Neural cell (in vitro differentiated cells): ENCODE data around the gene SLMAP.

ENCODE experiments used
- POLR2AphosphoS5 ChIP-seq: IDR thresholded peaks from 2 replicates; pipeline ENCODE4 v1.6.1; 2012
- REST ChIP-seq: IDR thresholded peaks from 2 replicates; pipeline ENCODE4 v1.6.1; 2012; ENCODE audit warnings: borderline replicate concordance
- TF ChIP-seq, protein P1 (sequence below): fragments of 450-650 bp; IDR thresholded peaks from 2 replicates; pipeline ENCODE4 v1.5.1; 2014; ENCODE audit warnings: antibody characterized with exemption, mild to moderate bottlenecking, moderate library complexity; ENCODE audit not compliant: poor library complexity, severe bottlenecking

GRCh38 chr3:57827757-57828156 is 71.6 kb downstream of the SLMAP start:
- TF ChIP-seq REST (no peak), POLR2AphosphoS5 (no peak)
- TF ChIP-seq, protein P1, sequence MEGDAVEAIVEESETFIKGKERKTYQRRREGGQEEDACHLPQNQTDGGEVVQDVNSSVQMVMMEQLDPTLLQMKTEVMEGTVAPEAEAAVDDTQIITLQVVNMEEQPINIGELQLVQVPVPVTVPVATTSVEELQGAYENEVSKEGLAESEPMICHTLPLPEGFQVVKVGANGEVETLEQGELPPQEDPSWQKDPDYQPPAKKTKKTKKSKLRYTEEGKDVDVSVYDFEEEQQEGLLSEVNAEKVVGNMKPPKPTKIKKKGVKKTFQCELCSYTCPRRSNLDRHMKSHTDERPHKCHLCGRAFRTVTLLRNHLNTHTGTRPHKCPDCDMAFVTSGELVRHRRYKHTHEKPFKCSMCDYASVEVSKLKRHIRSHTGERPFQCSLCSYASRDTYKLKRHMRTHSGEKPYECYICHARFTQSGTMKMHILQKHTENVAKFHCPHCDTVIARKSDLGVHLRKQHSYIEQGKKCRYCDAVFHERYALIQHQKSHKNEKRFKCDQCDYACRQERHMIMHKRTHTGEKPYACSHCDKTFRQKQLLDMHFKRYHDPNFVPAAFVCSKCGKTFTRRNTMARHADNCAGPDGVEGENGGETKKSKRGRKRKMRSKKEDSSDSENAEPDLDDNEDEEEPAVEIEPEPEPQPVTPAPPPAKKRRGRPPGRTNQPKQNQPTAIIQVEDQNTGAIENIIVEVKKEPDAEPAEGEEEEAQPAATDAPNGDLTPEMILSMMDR: no peak
